GM12878 (cell line): ENCODE results near the gene LSM14B. TPM values are rescaled to one million over a fixed set of nuclear protein-coding genes. Genes with fewer than 3 reads are reported as not detected.

Experiments used
- EP300 ChIP-seq, 2 experiments: fragments of 150-350 bp in 1 of 2; IDR thresholded peaks; 2 replicates each; pipeline ENCODE4 v1.6.1; 2011 to 2012; ENCODE audit warnings: low read depth in 2 of 2, low read length in 2 of 2, borderline replicate concordance in 1 of 2, improper control_type of control experiment in 1 of 2, inconsistent platforms in 1 of 2; ENCODE audit not compliant: control insufficient read depth in 1 of 2
- NR2C2 ChIP-seq: IDR thresholded peaks from 2 replicates; pipeline ENCODE4 v1.6.1; 2011; ENCODE audit warnings: borderline replicate concordance, low read depth; ENCODE audit not compliant: control insufficient read depth, insufficient read length
- PKNOX1 ChIP-seq: fragments of 450-650 bp; IDR thresholded peaks from 2 replicates; pipeline ENCODE4 v1.6.1; 2016; ENCODE audit warnings: mild to moderate bottlenecking
- PRDM15 ChIP-seq: fragments of 450-650 bp; formaldehyde crosslinking; IDR thresholded peaks from 2 replicates; pipeline ENCODE4 v1.4.0; 2020; ENCODE audit warnings: mild to moderate bottlenecking, moderate library complexity
- RB1 ChIP-seq: fragments of 450-650 bp; formaldehyde crosslinking; IDR thresholded peaks from 2 replicates; pipeline ENCODE4 v1.6.1; 2017; ENCODE audit warnings: mild to moderate bottlenecking, borderline replicate concordance
- SMAD1 ChIP-seq: fragments of 450-650 bp; IDR thresholded peaks from 2 replicates; pipeline ENCODE4 v1.6.1; 2018; ENCODE audit warnings: mild to moderate bottlenecking, low read depth; ENCODE audit not compliant: partially characterized antibody
- ZNF274 ChIP-seq: IDR thresholded peaks from one replicate; pipeline ENCODE4 v1.8.0; 2011; ENCODE audit not compliant: insufficient read length, insufficient read depth
- polyA plus RNA-seq, 11 experiments: library from polyadenylated mRNA; depleted of rRNA in 4 of 11; unstranded in 6 of 11; stranded (reverse) in 5 of 11; fragments of >200 nt; fragmentation: Nextera tagmentation in 4 of 11; fragmentation: Illumina TruSeq in 1 of 11; extraction: Ambion mirVana in 4 of 11; extraction: Trizol in 1 of 11; gene quantifications; 1 replicate in 1 of 11; 2 replicates in 10 of 11; pipeline versions ENCODE4 v1.2.1 to v1.2.3, GENCODE V29; 2011 to 2016; ENCODE audit warnings: inconsistent platforms in 2 of 11, missing spikeins in 2 of 11, low read depth in 1 of 11
- total RNA-seq, 4 experiments: library from RNA; depleted of rRNA in 3 of 4; stranded (reverse); fragments of >200 nt in 3 of 4; fragmentation: Illumina TruSeq in 1 of 4; extraction: Trizol in 1 of 4; gene quantifications; 2 replicates each; pipeline versions ENCODE4 v1.2.1 to v1.2.3, GENCODE V29; 2013 to 2021

LSM14B gene
- total and polyA plus RNA-seq, 10 of the 15 experiments (the other 5 are each of a cell fraction or from before 2014, with no cell fraction given), result 0.56 to 34.3 (median 15.6) TPM

- TF ChIP-seq PRDM15 (CRISPR knock-in tag) (no peak), PKNOX1 (no peak), NR2C2 (no peak), ZNF274 (no peak), RB1 (no peak), EP300 (IDR thresholded peaks at IDR 0.05; ENCODE audit: borderline replicate concordance in 1 of 2, control insufficient read depth in 1 of 2, low read depth in 2 of 2, low read length in 2 of 2) (no peak), SMAD1 (no peak)
Observed at GRCh38 chr20:62132421-62132820, 10.1 kb downstream of the LSM14B start (continued).
